GM18868 (cell line): ENCODE results near the gene SLX4.

Experiments used
- ATAC-seq: cut with Tn5 transposase; IDR thresholded peaks from one replicate; pipeline ENCODE4 v1.9.1; 2021; ENCODE audit warnings: mild to moderate bottlenecking, moderate library complexity; ENCODE audit not compliant: unreplicated experiment

SLX4 gene

GRCh38 chr16:3561626-3562025, 49.8 kb downstream of the SLX4 start:
- no peak for ATAC-seq

DNA sequence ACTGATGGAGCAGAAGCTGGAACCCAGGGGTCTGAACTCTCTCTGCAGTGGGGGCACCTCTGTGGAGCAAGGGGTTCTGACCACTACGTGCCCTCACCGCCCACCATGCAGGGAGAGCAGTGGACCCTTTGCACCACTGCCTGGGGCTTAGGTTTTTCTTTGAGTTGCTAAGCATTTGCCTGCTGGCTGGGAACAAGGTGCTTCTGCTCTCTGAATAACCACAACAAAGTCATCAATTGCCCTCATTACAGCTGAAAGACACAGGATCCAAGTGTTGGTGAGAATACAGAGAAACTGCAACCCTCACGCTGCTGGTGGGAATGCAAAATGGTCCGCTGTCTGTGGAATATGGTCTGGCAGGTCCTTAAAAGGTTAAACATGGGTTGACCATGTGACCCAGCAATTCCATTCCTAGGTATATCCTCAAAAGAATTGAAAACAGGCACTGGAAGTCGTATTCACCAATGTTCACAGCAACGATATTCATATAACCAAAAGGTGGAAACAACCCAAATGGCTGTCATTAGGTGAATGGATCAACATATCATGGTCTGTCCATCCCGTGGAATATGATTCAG, 57.0 kb downstream of the SLX4 start:
- ATAC-seq, result no peak

- ATAC-seq, result no peak
Observed at GRCh38 chr16:3553138-3553923, 58.1 kb downstream of the SLX4 start.

- no peak for ATAC-seq
Observed at GRCh38 chr16:3550851-3551847, 60.3 kb downstream of the SLX4 start.

DNA sequence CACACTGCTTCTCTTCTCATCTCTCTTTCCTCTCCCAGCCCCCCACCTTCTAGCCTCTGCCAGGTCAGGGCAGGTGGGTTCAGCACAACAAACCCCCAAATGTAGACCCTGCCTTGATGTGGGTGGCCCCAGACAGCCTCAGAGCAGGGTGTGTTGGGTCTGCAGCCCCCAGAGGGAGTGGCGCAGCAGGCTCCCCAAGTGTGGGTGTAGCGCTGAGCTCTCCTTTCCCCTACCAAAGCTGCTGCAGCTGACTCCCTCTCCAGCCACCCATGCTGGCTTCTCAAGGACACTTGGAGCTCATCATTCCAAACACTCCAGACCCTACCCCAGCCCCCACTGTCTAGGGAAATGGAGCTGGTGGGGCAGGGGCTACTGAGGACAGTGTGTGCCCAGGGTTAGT, 61.5 kb downstream of the SLX4 start:
- no peak for ATAC-seq

DNA sequence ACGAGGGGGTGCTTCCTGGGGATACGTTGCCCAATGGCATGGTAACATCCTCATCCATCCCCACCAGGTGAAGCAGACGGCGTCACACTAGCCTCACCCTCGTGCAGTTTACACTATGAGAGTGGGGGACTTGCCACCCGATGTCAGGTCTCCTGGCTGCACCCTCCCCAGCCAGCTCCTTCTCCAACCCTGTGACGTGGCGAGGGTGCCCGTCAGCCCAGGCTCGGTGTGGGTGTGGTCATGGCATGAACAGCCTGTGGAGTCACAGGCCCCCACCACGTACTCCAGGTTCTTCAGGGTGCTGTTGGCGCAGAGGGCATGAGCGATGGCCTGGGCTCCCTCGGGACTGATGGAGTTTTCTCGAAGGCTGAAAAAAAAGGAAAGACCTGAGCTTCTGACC, 62.5 kb downstream of the SLX4 start:
- no peak for ATAC-seq

- ATAC-seq, result no peak
Observed at GRCh38 chr16:3548445-3548844, 63.0 kb downstream of the SLX4 start.

GRCh38 chr16:3546986-3547682, 64.3 kb downstream of the SLX4 start:
- no peak for ATAC-seq

DNA sequence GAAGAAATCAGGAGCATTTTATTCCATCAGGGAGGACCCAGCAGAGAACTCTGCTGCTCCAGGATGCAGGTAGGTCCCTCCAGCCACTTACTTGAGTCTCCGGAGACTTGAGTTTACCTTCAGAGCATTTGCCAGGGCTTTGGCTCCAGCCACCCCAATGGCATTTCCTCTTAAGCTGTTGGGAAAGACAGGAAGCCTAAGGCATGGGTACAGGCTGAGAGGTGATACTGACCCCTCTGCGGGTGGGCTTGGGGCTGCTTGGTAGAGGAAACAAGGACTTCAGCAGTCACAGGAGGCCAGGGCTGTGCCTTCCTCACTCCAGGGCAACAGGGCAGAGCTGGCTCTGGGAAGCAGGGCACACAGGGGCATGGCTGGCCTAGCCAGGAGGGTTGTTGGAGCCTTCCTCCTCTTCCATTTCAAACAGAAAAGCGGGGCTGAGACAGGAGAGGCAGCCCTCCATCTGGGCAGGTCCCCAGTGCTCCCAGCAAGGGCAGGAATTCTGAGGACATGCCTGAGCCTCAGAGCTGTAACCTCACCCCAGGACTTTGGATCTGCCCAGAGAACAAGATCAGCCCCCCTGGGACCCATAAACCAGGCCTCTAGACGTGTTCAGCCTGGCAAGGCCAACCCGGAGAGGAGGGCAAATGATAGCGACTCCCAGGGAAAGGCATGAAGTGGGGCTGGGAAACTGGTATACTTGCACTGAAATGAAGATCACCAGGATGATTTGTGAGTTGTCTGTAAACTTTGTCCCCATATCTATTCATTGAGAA, 68.6 kb downstream of the SLX4 start:
- ATAC-seq, result no peak

- ATAC-seq, result no peak
Observed at GRCh38 chr16:3541527-3542155, 69.8 kb downstream of the SLX4 start.

GRCh38 chr16:3538222-3538621, 73.2 kb downstream of the SLX4 start:
- no peak for ATAC-seq

GRCh38 chr16:3536851-3537250, 74.6 kb downstream of the SLX4 start:
- no peak for ATAC-seq

DNA sequence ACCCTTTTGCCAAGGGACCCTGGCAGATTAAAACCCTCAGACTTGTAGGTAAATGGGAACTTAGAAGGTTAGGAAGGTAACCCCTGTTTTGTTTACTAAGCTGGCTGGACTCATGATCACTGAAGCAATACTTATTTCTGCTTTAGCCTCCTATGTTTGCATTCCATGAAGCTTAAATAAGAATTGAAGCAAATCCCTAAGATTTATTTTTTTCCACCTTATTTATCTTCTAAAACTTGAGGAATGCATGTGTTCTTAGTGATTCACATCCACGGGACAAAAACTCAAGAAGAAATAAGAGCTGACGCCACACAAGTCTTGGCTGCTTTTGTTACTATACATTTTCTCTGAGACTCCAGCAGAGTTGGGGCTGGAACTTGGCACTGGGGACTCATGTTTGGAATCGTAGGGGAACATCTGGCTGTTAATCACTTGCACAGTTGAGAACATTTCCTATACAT, 75.1 kb downstream of the SLX4 start:
- ATAC-seq, result no peak

DNA sequence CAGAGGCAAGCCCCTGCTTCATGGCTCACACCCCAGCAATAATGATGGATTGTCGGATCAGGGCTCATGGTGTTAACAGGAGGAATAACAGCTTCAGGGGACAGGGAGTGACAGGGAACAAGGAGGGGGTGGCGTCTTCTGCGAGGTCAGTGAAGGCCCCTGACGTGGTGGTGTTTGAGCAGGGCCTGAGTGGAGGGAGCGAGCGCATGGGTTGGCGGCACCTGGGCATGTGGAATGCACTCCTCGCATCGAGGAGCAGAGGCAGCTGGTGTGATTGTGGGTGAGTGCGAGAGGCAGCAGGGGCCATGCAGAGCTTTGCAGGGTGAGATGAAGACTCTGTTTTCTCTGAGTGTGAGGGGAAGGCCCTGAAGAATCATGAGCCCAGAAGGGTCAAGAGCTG, 77.3 kb downstream of the SLX4 start:
- ATAC-seq, result no peak

- ATAC-seq, result no peak
Observed at GRCh38 chr16:3532741-3533140, 78.7 kb downstream of the SLX4 start.
